ENCODE data around the gene PSMB7.

PSMB7 gene

DNA sequence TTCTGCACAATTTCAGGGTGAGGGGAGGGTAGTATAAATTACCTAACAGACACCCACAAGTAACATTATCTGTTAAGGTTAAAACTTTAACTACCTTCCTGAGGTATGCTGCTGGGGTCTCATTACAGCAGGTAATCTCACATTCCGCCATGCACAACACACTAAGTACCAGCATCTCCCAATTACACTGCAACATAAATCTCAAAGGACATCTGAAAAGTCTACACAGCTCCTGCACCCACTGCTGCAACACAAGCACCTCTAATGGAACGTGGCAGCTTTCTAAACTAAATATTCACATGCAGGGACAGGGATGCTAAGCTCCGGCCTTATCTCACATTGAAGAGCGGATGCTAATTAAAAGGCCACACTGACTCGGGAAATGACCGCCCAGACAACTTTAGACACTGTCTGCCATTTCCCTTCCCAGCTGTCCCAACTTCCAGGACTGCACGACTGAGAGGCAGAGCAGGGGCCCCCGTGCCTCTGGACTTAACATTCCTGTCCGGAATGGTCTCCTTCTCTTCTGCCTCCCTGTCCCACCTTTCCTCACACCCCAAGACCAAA is 45.9 kb downstream of the PSMB7 start:
- DNase-seq (ENCODE audit: low read depth): no peak
- TF ChIP-seq, protein P1, sequence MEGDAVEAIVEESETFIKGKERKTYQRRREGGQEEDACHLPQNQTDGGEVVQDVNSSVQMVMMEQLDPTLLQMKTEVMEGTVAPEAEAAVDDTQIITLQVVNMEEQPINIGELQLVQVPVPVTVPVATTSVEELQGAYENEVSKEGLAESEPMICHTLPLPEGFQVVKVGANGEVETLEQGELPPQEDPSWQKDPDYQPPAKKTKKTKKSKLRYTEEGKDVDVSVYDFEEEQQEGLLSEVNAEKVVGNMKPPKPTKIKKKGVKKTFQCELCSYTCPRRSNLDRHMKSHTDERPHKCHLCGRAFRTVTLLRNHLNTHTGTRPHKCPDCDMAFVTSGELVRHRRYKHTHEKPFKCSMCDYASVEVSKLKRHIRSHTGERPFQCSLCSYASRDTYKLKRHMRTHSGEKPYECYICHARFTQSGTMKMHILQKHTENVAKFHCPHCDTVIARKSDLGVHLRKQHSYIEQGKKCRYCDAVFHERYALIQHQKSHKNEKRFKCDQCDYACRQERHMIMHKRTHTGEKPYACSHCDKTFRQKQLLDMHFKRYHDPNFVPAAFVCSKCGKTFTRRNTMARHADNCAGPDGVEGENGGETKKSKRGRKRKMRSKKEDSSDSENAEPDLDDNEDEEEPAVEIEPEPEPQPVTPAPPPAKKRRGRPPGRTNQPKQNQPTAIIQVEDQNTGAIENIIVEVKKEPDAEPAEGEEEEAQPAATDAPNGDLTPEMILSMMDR (IDR thresholded peaks at IDR 0.05; ENCODE audit: control insufficient read depth, insufficient read depth, low read depth, low read length, missing control alignments): no peak
- no peak overlapping the region for H3K4me3 ChIP-seq (ENCODE audit: control insufficient read depth, low read depth, low read length)

DNA sequence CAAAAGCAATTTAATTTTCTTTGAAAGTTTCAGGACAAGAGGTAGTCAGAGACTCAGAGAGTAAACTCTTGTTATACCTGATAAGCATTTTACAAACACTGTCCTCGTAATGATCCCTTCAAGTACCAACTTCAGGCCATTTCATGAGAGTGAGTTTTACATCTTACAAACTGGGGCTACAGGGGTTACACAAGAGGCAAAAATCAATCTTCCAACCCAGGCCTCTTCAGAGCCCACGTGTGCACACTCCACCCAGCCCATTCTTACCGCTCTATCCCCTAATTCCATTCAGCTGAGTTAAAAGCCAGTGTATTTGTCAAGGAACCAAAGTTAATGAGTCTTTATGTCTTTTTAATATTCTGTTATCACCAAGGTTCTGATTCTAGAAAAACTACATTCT is 46.5 kb downstream of the PSMB7 start:
- TF ChIP-seq, protein P1 (IDR thresholded peaks at IDR 0.05; ENCODE audit: control insufficient read depth, insufficient read depth, low read depth, low read length, missing control alignments): no peak
- no peak for DNase-seq (ENCODE audit: low read depth)
- H3K4me3 ChIP-seq (ENCODE audit: control insufficient read depth, low read depth, low read length): no peak overlapping the region

DNA sequence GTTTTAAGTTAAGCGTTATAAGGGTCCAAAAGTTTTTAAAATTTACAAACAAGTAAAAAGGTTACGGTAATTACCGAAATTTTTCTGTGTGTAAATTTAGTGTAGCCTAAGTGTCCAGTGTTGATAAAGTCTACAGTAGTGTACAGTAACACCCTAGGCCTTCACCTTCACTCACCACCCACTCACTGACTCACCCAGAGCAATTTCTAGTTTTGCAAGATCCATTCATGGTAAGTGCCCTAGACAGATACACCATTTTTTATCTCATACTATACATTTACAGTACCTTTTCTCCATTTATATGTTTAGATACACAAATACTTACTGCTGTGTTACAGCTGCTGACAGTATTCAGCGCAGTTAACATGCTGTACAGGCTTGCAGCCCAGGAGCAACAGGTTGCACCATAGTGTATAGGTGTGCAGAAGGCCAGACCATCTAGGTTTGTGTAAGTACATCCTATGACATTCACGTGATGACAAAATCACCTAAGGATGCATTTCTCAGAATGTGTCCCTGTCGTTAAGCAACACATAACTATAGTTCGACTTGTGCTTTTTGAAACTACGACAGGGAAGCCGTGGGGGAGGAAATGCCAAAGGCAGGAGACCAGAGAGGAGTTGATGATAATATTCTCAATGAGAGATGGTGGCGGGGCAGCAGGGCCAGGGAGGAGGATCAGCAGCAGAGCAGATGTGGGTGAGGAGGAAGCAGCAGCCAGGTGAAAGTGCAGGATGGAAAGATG is 48.6 kb downstream of the PSMB7 start:
- TF ChIP-seq, protein P1 (IDR thresholded peaks at IDR 0.05; ENCODE audit: control insufficient read depth, insufficient read depth, low read depth, low read length, missing control alignments): no peak
- DNase-seq (ENCODE audit: low read depth): peak; percentile 14
- H3K4me3 ChIP-seq (ENCODE audit: control insufficient read depth, low read depth, low read length): no peak overlapping the region

DNA sequence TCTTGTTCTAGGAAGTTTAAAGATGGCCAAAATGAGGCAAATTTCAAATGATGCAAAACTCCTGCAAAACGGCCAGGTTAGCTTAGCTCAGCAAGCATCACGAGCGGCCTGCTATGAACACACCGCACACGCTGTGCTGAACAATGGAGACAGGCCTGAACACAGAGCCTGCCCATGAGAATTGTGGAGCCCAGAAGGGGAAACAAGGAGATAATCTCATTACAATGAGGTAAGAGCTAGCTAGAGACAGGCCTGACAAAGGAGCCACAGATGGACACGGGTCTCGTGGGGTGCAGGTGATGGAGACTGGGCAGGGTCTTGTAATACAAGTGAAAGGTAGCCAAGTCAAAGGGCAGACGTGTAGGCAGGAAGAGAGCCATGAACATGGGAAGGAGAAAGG is 50.2 kb downstream of the PSMB7 start:
- TF ChIP-seq, protein P1 (IDR thresholded peaks at IDR 0.05; ENCODE audit: control insufficient read depth, insufficient read depth, low read depth, low read length, missing control alignments): no peak
- H3K4me3 ChIP-seq (ENCODE audit: control insufficient read depth, low read depth, low read length): no peak overlapping the region
- DNase-seq (ENCODE audit: low read depth): no peak

DNA sequence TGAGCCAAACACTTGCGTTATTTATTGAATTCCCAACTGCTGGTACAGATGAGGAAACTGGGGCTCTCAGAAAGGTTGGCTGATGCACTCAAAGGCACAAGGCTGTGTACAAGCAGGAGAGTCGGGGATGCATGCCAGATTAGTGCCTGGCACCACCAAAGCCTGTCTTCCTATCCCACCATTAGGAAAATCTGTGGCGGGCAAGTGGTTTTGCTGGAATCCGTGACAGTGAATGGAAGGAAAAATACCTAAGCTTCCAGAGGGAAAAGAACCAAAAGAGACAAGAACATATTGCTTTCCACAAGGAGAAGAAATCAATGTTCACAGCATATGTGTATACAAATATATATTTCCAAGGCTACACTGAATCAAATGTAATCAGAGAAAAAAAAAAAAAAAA is 51.1 kb downstream of the PSMB7 start:
- H3K4me3 ChIP-seq (ENCODE audit: control insufficient read depth, low read depth, low read length): no peak overlapping the region
- TF ChIP-seq, protein P1 (IDR thresholded peaks at IDR 0.05; ENCODE audit: control insufficient read depth, insufficient read depth, low read depth, low read length, missing control alignments): no peak
- DNase-seq (ENCODE audit: low read depth): no peak

DNA sequence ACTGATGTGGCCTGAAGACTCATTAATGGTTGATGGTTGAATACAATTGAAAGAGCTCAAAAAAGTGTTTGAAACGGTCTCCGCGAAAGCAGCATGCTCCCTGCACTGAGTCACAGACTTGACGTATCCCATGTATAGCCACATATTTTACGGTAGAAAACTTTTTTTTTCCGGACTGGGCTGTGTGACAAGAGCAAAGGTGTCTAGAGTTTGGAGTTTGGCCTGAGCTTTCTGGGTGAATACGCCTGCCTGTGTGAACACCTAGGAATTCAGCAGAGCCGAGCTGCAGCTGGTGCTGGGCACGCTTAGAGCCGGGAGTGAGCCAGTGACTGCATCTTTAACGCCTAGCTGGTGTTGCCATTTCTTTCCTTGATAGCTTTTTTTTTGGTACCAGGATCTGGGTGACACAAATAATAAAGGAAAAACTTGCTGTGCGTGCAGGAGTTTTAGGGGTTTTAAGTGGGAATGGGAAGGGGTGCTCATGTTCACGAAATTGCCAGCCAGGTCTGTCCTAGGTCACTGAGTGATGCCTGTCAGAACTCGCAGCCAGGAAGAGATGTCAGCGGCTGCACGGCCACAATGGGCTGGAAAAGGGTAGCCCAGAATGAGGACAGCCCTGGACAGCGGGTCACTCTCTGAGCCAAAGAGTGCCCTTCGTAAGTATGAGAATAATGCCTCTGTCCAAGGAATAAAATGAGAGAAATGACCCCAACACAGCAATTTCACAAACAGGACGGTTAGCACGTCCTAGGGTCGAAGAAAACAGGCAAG is 51.7 kb downstream of the PSMB7 start:
- TF ChIP-seq, protein P1 (IDR thresholded peaks at IDR 0.05; ENCODE audit: control insufficient read depth, insufficient read depth, low read depth, low read length, missing control alignments): no peak
- no peak overlapping the region for H3K4me3 ChIP-seq (ENCODE audit: control insufficient read depth, low read depth, low read length)
- no peak for DNase-seq (ENCODE audit: low read depth)
